CD14-positive monocyte (primary cell): ENCODE results near the gene GALNT18. TPM values are rescaled to one million over a fixed set of nuclear protein-coding genes. Genes with fewer than 3 reads are reported as not detected.

ENCODE experiments used
- DNase-seq, 3 donors: peaks; one replicate each; pipeline ENCODE4 v3.0.0-alpha.2; 2011 to 2022
- H2AFZ ChIP-seq: 2 replicates; pipeline ENCODE4 v1.6.0; 2012; ENCODE audit warnings: mild to moderate bottlenecking, low read depth, low read length, inconsistent platforms; ENCODE audit not compliant: insufficient read depth, poor library complexity, severe bottlenecking
- H3K27ac ChIP-seq, 2 donors: 1 replicate in 1 of 2; 2 replicates in 1 of 2; pipeline ENCODE4 v1.5.1; 2012 to 2013; ENCODE audit warnings: low read length in 2 of 2, control low read depth in 1 of 2, inconsistent platforms in 1 of 2, low read depth in 1 of 2, mild to moderate bottlenecking in 1 of 2
- H3K27me3 ChIP-seq, 2 donors: one replicate each; pipeline versions ENCODE4 v1.6.0 to v1.6.1; 2011 to 2013; ENCODE audit warnings: low read length in 2 of 2; ENCODE audit not compliant: control insufficient read depth in 2 of 2, insufficient read depth in 2 of 2
- H3K36me3 ChIP-seq, 2 donors: replicated peaks in 1 of 2; 1 replicate in 1 of 2; 2 replicates in 1 of 2; pipeline versions ENCODE4 v1.5.1 to v1.6.1; 2012 to 2013; ENCODE audit warnings: low read length in 2 of 2, control low read depth in 1 of 2, inconsistent platforms in 1 of 2, mild to moderate bottlenecking in 1 of 2; ENCODE audit not compliant: insufficient read depth in 2 of 2, control insufficient read depth in 1 of 2
- H3K4me1 ChIP-seq, 2 donors: 1 replicate in 1 of 2; 2 replicates in 1 of 2; pipeline versions ENCODE4 v1.5.1 to v1.6.1; 2012 to 2013; ENCODE audit warnings: low read length in 2 of 2, control low read depth in 1 of 2, inconsistent platforms in 1 of 2, mild to moderate bottlenecking in 1 of 2, moderate library complexity in 1 of 2; ENCODE audit not compliant: insufficient read depth in 2 of 2, control insufficient read depth in 1 of 2
- H3K4me2 ChIP-seq: replicated peaks from 2 replicates; pipeline ENCODE3; 2012; ENCODE audit warnings: low read length, moderate library complexity, mild to moderate bottlenecking; ENCODE audit not compliant: poor library complexity, severe bottlenecking; ENCODE audit errors: extremely low read depth
- H3K4me3 ChIP-seq, 3 experiments: fragments of 200-600 bp in 1 of 3; sonication (generic) in 1 of 3; replicated peaks in 1 of 3; 1 replicate in 2 of 3; 2 replicates in 1 of 3; pipeline ENCODE4 v1.5.1; 2011 to 2013; ENCODE audit warnings: low read length in 3 of 3, mild to moderate bottlenecking in 3 of 3, control low read depth in 2 of 3, low read depth in 2 of 3, inconsistent platforms in 1 of 3, moderate library complexity in 1 of 3
- H3K79me2 ChIP-seq: 2 replicates; pipeline ENCODE4 v1.6.0; 2012; ENCODE audit warnings: mild to moderate bottlenecking, control low read depth, inconsistent platforms, low read length, moderate library complexity; ENCODE audit not compliant: insufficient read depth
- H3K9ac ChIP-seq: 2 replicates; pipeline ENCODE4 v1.6.0; 2017; ENCODE audit warnings: low read length, mild to moderate bottlenecking; ENCODE audit not compliant: insufficient read depth, poor library complexity, severe bottlenecking
- H3K9me3 ChIP-seq, 2 donors: replicated peaks in 1 of 2; 1 replicate in 1 of 2; 2 replicates in 1 of 2; pipeline versions ENCODE4 v1.5.1 to v1.6.1; 2012 to 2013; ENCODE audit warnings: low read length in 2 of 2, control low read depth in 1 of 2; ENCODE audit not compliant: control insufficient read depth in 1 of 2, insufficient read depth in 1 of 2
- H4K20me1 ChIP-seq: 2 replicates; pipeline ENCODE4 v1.6.0; 2012; ENCODE audit warnings: mild to moderate bottlenecking, low read length, control low read depth, moderate library complexity; ENCODE audit not compliant: insufficient read depth
- H3K27ac Mint-ChIP-seq, 7 donors: one replicate each; pipeline ENCODE4 v1.8.0; 2020; ENCODE audit warnings: mild to moderate bottlenecking in 7 of 7, mixed read lengths in 7 of 7, moderate library complexity in 6 of 7, inconsistent platforms in 2 of 7
- H3K27me3 Mint-ChIP-seq, 3 donors: one replicate each; pipeline ENCODE4 v1.8.0; 2021 to 2022; ENCODE audit warnings: low read depth in 3 of 3, mild to moderate bottlenecking in 3 of 3, mixed read lengths in 3 of 3, moderate library complexity in 3 of 3, inconsistent platforms in 1 of 3
- H3K36me3 Mint-ChIP-seq, 2 donors: one replicate each; pipeline ENCODE4 v1.8.0; 2020; ENCODE audit warnings: mixed read lengths in 2 of 2, inconsistent platforms in 1 of 2, mild to moderate bottlenecking in 1 of 2
- H3K4me1 Mint-ChIP-seq: one replicate; pipeline ENCODE4 v1.8.0; 2020; ENCODE audit warnings: mild to moderate bottlenecking, mixed read lengths
- H3K4me3 Mint-ChIP-seq, 2 donors: one replicate each; pipeline ENCODE4 v1.8.0; 2020; ENCODE audit warnings: mild to moderate bottlenecking in 2 of 2, mixed read lengths in 2 of 2, moderate library complexity in 1 of 2
- H3K9me3 Mint-ChIP-seq, 7 donors: one replicate each; pipeline ENCODE4 v1.8.0; 2020 to 2022; ENCODE audit warnings: mixed read lengths in 7 of 7, mild to moderate bottlenecking in 6 of 7, moderate library complexity in 6 of 7, inconsistent platforms in 2 of 7
- CTCF ChIP-seq: fragments of 200-600 bp; IDR thresholded peaks from one replicate; pipeline ENCODE4 v1.8.0; 2022; ENCODE audit warnings: antibody characterized with exemption, mild to moderate bottlenecking
- WGBS: methylation state at CpG from one replicate; pipeline ENCODE4 v1.1.5; 2013; ENCODE audit warnings: missing lambda C conversion rate; ENCODE audit not compliant: insufficient coverage; 5-methylcytosine and 5-hydroxymethylcytosine counted together
- intact Hi-C, 2 donors: fragments of 100-400 bp; cut with micrococcal nuclease; formaldehyde crosslinking; loops; one replicate each; pipeline versions ENCODE4 v1.15.0 to v1.15.1; 2023
- polyA plus RNA-seq, 3 donors: library from polyadenylated mRNA; depleted of rRNA in 1 of 3; unstranded in 2 of 3; stranded (reverse) in 1 of 3; fragments of 300-500 nt in 2 of 3; fragments of >200 nt in 1 of 3; fragmentation: Illumina TruSeq in 2 of 3; gene quantifications; 1 replicate in 2 of 3; 2 replicates in 1 of 3; pipeline ENCODE4 v1.2.3, GENCODE V29; 2012 to 2021

The GALNT18 gene
- polyA plus RNA-seq, 3 donors, result not detected

DNA sequence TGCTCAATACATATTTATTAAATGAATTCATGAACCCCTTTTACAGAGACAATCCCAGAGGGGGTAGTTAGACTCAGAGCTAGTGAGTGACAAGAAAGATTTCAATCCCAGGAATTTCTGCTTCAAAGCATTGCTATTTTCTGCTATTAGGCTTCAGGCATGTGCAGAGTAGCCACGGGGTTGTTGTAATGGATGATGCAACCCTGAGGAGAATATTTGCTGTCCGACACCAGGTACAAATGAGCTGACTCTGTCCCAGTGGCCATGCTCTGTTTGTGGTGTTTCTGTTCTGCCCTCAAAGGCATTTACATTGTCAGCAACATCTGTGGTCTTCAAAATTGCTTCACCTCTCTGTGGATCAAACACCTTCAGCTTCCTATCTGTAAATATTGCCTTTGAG is 371.3 kb downstream of the GALNT18 start:
- Histone ChIP-seq H3K27me3 (no peaks in the 10 kb centered on the region), H3K4me1 (no peaks in the 10 kb centered on the region), H2AFZ (no peak overlapping the region), H3K36me3 (no peaks in the 10 kb centered on the region), H3K9me3 (peaks cover 4 to 5% of the 10 kb centered on the region in 2 donors), H4K20me1 (no peaks in the 10 kb centered on the region), H3K4me3 (no peak overlapping the region), H3K4me2 (no peak overlapping the region), H3K9ac (no peak overlapping the region), H3K27ac (no peak overlapping the region), H3K79me2 (no peaks in the 10 kb centered on the region)
- DNase-seq, result no peak
- Mint-ChIP-seq H3K27me3 (peaks cover 3 to 8% (median 4%) of the 10 kb centered on the region in 3 donors), H3K36me3 (no peaks in the 10 kb centered on the region), H3K4me1 (no peaks in the 10 kb centered on the region), H3K9me3 (peaks cover 0 to 9% (median 5%) of the 10 kb centered on the region in 7 donors), H3K27ac (no peak overlapping the region), H3K4me3 (no peak overlapping the region)
- intact Hi-C loops, result no loop called here
- TF ChIP-seq CTCF, result no peak
- 82% methylated on average over 2 of the region's 2 CpGs for WGBS

DNA sequence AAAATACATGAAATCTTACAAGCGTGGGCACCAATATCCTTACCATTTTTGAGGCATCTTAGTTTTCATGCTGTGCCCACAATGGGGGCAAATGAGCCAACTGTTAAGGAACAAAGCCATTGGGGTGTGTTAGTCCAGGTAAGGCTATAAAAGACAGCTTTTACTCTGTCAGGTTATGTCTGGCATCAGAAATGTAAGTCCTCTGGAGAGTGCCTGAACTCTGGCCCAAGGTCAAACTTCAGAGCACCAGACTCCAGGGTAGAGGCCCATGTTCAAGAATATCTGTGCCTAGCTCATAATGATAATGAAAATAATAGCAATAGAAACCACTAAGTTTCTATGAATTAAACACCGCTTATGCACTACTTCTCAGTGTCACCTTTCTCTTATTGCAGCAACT is 374.2 kb downstream of the GALNT18 start:
- Histone ChIP-seq H3K9ac (no peak overlapping the region), H2AFZ (no peak overlapping the region), H3K4me1 (no peaks in the 10 kb centered on the region), H3K27me3 (no peaks in the 10 kb centered on the region), H3K4me2 (no peak overlapping the region), H3K36me3 (no peaks in the 10 kb centered on the region), H4K20me1 (no peaks in the 10 kb centered on the region), H3K27ac (no peak overlapping the region), H3K79me2 (no peaks in the 10 kb centered on the region), H3K9me3 (peaks cover 4 to 5% of the 10 kb centered on the region in 2 donors), H3K4me3 (no peak overlapping the region)
- Mint-ChIP-seq H3K9me3 (peaks cover 0 to 7% (median 5%) of the 10 kb centered on the region in 7 donors), H3K27me3 (peaks cover 2 to 3% (median 3%) of the 10 kb centered on the region in 3 donors), H3K36me3 (no peaks in the 10 kb centered on the region), H3K4me3 (no peak overlapping the region), H3K27ac (no peak overlapping the region), H3K4me1 (no peaks in the 10 kb centered on the region)
- no CpG with 5 or more reads among the region's 2 CpGs for WGBS
- intact Hi-C loops, result no loop called here
- no peak for TF ChIP-seq CTCF
- DNase-seq, result no peak
